Measurements from ENCODE around the gene HLA-A. TPM values are rescaled to one million over a fixed set of nuclear protein-coding genes. Genes with fewer than 3 reads are reported as not detected.

Gene HLA-A
- total and polyA plus RNA-seq, 2 of the 13 experiments (the other 11 are each of a cell fraction or from before 2014, with no cell fraction given): 345 to 527 TPM

DNA sequence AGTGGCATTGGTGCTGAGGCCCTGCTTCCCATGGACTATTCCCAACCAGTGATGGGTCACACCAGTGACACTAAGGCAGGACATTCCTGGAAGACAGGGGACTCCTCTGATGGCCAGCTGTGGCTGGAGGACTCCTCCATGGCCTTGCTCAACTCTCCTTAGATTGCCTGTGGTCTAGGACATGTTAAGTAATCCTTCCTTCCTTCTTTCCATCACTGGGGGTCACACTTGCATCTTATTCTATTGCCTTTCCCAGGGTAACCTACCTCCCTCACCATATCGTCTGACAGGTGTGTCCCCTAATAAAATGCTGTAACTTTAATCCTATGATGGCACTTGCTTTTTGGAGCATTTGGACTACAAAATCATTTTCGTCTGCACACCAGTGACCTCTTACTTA lies 24.5 kb upstream of the HLA-A start:
- DNase-seq (ENCODE audit: low spot score) (no peak), ATAC-seq (no peak), FAIRE-seq (no peak)
- POLR2A ChIA-PET: no interaction called here
- H3K9me3 ChIP-seq (ENCODE audit: low read length): no peaks in the 10 kb centered on the region
- H3K27me3 ChIP-seq (ENCODE audit: control insufficient read depth in 1 of 2, insufficient read depth in 2 of 2, low read length in 2 of 2): no peaks in the 10 kb centered on the region
- 37% methylated on average over 2 of the region's 2 CpGs for WGBS (ENCODE audit: low lambda C conversion rate)
- intact Hi-C loops (cut with micrococcal nuclease; ENCODE audit: unreplicated experiment) (no loop called here), in situ Hi-C loops (cut with HindIII; ENCODE audit: extremely low pct_ligation_motif_present, low pct_unique_long_range_greater_than_20kb) (no loop called here)
- no peak overlapping the region for H3K9ac ChIP-seq (ENCODE audit: insufficient read depth, low read depth, low read length)
- no peak overlapping the region for H3K4me2 ChIP-seq (ENCODE audit: low read depth, low read length)
- CTCF ChIA-PET (ENCODE audit: low intra/inter-chr PET ratio, low total read pairs): no interaction called here
- H3K27ac ChIP-seq (ENCODE audit: extremely low read length, insufficient read depth, low read length): no peak overlapping the region
- TF ChIP-seq, protein P1, sequence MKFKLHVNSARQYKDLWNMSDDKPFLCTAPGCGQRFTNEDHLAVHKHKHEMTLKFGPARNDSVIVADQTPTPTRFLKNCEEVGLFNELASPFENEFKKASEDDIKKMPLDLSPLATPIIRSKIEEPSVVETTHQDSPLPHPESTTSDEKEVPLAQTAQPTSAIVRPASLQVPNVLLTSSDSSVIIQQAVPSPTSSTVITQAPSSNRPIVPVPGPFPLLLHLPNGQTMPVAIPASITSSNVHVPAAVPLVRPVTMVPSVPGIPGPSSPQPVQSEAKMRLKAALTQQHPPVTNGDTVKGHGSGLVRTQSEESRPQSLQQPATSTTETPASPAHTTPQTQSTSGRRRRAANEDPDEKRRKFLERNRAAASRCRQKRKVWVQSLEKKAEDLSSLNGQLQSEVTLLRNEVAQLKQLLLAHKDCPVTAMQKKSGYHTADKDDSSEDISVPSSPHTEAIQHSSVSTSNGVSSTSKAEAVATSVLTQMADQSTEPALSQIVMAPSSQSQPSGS (CRISPR knock-in tag; IDR thresholded peaks at IDR 0.05): no peak
- no peak for TF ChIP-seq ZNF451 (CRISPR knock-in tag; IDR thresholded peaks at IDR 0.05)
- TF ChIP-seq ZSCAN21 (CRISPR knock-in tag; IDR thresholded peaks at IDR 0.05; ENCODE audit: borderline replicate concordance): no peak
- TF ChIP-seq, protein P2, sequence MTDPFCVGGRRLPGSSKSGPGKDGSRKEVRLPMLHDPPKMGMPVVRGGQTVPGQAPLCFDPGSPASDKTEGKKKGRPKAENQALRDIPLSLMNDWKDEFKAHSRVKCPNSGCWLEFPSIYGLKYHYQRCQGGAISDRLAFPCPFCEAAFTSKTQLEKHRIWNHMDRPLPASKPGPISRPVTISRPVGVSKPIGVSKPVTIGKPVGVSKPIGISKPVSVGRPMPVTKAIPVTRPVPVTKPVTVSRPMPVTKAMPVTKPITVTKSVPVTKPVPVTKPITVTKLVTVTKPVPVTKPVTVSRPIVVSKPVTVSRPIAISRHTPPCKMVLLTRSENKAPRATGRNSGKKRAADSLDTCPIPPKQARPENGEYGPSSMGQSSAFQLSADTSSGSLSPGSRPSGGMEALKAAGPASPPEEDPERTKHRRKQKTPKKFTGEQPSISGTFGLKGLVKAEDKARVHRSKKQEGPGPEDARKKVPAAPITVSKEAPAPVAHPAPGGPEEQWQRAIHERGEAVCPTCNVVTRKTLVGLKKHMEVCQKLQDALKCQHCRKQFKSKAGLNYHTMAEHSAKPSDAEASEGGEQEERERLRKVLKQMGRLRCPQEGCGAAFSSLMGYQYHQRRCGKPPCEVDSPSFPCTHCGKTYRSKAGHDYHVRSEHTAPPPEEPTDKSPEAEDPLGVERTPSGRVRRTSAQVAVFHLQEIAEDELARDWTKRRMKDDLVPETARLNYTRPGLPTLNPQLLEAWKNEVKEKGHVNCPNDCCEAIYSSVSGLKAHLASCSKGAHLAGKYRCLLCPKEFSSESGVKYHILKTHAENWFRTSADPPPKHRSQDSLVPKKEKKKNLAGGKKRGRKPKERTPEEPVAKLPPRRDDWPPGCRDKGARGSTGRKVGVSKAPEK (CRISPR knock-in tag; IDR thresholded peaks at IDR 0.05; ENCODE audit: borderline replicate concordance): no peak
- no peak for TF ChIP-seq KAT2B (IDR thresholded peaks at IDR 0.05; ENCODE audit: borderline replicate concordance, low read depth, low read length)
- no peak for TF ChIP-seq ZNF225 (CRISPR knock-in tag; IDR thresholded peaks at IDR 0.05)
- no peak for TF ChIP-seq ZNF317 (CRISPR knock-in tag; IDR thresholded peaks at IDR 0.05)
- TF ChIP-seq FOXA1 (IDR thresholded peaks at IDR 0.05): no peak
- no peak for TF ChIP-seq FOXA1 (CRISPR knock-in tag; IDR thresholded peaks at IDR 0.05)
- TF ChIP-seq ZSCAN30 (CRISPR knock-in tag; IDR thresholded peaks at IDR 0.05): no peak
- TF ChIP-seq, protein P3, sequence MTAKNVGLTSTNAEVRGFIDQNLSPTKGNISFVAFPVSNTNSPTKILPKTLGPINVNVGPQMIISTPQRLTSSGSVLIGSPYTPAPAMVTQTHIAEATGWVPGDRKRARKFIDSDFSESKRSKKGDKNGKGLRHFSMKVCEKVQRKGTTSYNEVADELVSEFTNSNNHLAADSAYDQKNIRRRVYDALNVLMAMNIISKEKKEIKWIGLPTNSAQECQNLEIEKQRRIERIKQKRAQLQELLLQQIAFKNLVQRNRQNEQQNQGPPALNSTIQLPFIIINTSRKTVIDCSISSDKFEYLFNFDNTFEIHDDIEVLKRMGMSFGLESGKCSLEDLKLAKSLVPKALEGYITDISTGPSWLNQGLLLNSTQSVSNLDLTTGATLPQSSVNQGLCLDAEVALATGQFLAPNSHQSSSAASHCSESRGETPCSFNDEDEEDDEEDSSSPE (CRISPR knock-in tag; IDR thresholded peaks at IDR 0.05): no peak
- H3K4me3 ChIP-seq (replicated peaks in 1 of 3; ENCODE audit: insufficient read depth in 1 of 3, low read depth in 2 of 3, low read length in 3 of 3): no peak overlapping the region
- H3K79me2 ChIP-seq (ENCODE audit: insufficient read depth, low read length): no peaks in the 10 kb centered on the region
- no TSS peak for BruUV-seq (replicated peaks)
- peaks cover 9% of the 10 kb centered on the region for H3K4me1 ChIP-seq (ENCODE audit: insufficient read depth, low read length)
- no peaks in the 10 kb centered on the region for H4K20me1 ChIP-seq (ENCODE audit: insufficient read depth, low read length)
- no peaks in the 10 kb centered on the region for H3K36me3 ChIP-seq (replicated peaks in 1 of 2; ENCODE audit: control insufficient read depth in 1 of 2, insufficient read depth in 2 of 2, low read length in 2 of 2)
- no peak overlapping the region for H2AFZ ChIP-seq (ENCODE audit: low read length)

Measured in HepG2 (cell line).